IPS DF 4.7 (cell line): ENCODE results near the gene NPSR1.
"Not testable (repeated sequence)": the region's sequence is repeated elsewhere in the genome, so short reads cannot be mapped to it uniquely, and the experiment has no call there.

ENCODE experiments used
- DNase-seq: peaks from one replicate; pipeline ENCODE4 v3.0.0-alpha.2; 2013; ENCODE audit warnings: low spot score; ENCODE audit errors: extremely low read depth

NPSR1 gene, protein sequence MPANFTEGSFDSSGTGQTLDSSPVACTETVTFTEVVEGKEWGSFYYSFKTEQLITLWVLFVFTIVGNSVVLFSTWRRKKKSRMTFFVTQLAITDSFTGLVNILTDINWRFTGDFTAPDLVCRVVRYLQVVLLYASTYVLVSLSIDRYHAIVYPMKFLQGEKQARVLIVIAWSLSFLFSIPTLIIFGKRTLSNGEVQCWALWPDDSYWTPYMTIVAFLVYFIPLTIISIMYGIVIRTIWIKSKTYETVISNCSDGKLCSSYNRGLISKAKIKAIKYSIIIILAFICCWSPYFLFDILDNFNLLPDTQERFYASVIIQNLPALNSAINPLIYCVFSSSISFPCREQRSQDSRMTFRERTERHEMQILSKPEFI

GRCh38 chr7:34657632-34658268 is at the start of gene NPSR1:
Gene NPSR1, plus strand, starts transcription at chr7:34658218. Its CDS starts 195 bp downstream, at chr7:34658413.
- DNase-seq, result no peak

DNA sequence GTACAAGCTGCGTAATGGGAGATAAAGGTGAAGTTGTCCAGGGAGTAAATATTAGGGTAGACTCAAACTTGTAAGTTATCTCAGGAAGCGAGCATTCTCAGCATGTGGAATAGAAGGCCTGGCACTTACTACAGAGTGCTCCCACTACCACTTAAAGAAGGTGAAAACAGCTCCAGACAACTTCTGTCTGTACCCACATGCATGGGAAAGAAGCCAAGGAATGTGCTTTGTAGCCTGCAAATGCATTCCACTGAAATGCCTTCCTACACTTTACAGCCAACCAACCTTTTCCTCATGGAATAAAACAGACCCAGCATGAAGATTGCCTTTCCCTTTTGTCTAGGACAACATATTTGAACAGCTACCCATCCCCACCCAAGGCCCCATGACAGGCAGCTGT is 45.4 kb upstream of the NPSR1 start:
- no peak for DNase-seq

DNA sequence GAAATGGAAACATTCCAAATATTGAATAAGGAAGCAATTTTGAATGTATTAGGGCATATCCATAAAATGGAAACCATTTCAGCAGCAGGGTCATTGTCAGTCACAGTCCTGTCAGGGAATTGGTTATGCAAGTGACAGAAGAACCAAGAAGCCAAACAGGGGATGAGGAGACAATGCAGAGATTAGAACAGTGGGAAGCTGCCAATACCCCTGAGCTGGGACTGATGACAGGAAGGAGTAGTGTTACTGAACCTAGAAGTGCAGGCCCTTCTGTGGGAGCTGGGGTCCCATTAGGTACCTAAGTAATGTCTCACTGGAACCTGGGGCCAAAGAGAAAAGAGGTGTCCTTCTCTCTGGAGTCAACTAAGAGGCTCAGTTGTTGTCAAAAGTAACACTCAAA is 37.6 kb upstream of the NPSR1 start:
- DNase-seq, result no peak

DNA sequence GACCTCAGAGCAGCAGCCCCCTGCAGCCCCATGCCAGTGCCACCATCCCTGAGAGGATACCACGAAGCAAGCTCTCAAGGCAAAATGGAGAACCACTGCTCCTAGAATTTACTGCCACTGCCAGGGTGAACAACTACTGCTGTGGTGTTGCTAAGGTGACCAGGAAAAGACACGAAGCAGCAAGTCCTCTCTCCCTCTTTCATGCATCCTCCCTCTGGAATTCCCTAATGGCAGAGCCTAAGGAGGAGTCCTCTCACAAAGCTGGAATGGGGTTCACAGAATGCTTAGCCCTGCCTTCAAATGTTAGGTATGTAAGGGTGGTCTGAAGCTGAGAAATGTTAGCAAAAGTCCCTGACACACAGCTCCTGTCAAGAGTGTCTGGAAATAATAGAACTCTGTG is 35.8 kb upstream of the NPSR1 start:
- DNase-seq, result no peak

DNA sequence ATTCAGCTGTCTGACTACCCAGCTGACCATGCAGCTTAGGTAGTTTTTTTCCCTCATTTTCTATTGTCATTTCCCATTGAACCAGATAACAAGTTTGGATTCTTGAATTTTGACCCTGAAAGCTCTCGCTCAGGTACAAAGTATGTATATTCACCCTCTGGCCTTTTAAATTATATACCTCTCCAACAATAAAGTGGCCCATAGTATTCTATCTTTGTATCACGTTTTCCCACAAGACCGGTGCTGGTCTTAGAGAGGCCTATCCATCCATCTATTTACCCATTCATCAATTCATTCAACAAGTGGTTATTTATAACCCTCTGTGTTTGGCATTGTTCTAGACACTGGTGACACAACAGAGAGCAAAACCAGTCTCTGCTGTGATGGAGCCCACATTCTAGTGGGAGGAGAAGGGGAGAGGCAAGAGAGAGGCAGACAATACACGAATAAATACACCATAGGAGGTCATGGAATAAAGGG is 35.2 kb upstream of the NPSR1 start:
- no peak for DNase-seq

- DNase-seq, result not testable (repeated sequence)
These were observed 29.4 kb upstream of the NPSR1 start for GRCh38 chr7:34628618-34629017.

DNA sequence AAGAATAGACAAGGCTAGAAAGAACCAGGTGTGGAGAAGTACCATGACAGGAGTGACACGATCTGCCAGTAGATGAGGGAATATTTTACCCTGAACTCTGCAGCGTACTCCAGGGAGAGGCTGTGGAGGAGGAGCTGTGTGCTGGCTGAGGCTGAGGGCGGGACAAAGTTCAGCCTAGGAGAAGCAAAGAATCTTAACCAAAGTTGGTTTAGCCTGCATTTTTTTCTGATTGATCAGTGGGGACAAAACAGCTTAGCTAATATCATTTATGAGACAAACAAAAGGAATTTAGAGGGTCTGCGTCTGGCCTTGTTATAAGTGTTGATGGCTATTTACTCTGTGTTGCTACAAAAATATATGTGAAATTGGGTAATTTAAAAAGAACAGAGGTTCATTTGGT is 5.2 kb upstream of the NPSR1 start:
- no peak for DNase-seq

GRCh38 chr7:34653787-34654186 is 4.2 kb upstream of the NPSR1 start:
- no peak for DNase-seq

GRCh38 chr7:34655384-34655783 is 2.6 kb upstream of the NPSR1 start:
- DNase-seq, result no peak

GRCh38 chr7:34656041-34656440 is 2.0 kb upstream of the NPSR1 start:
- no peak for DNase-seq

- DNase-seq, result no peak
These were observed 1.6 kb downstream of the NPSR1 start for GRCh38 chr7:34659472-34660075.

DNA sequence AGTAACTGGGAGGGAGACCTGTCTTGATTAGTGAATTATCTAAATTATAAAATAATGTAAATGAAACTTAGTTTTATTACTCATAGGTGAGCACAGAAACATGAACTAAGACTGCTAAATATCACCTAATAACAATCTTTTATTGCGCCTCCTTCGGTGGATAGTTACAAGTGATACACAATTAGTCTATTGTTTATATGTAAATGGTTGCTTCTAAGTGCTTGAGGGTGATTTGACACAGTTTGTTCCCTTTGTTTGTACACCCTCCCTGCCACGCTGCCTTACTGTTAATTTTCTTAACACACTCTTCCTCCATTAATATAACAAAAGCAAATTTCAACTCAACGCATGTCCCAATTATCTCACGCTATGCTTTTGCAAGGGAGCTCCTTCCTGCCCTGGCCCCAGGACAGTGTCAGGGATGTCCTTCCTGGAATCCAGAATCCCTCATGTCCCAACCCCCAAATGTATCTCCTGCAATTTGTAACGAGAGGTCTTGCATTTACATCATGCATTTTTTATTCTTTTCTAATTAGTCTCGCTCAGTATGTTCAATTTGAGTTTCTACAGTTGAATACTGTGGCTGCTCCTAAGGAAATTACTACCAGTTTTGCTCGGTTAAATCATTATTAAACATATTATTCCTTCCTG is 4.2 kb downstream of the NPSR1 start:
- no peak for DNase-seq

DNA sequence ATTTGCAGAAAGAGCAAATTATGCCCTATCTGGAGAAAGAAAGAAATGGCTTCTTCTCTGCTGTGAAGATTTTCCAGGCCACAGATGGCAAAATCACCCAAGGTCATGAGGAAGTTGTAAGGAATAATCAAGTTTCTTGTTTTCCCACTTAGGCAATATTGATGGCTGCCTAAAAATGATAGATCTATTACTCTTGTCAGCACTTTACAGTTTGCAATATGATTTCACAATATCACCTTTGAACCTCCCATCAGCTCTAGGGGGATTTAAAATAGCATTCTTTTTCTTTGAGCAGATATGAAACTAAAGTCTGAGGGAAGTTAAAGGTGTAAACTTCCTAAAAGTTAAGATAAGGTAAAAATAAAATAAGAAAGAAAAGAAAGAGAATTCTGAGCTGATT is 6.7 kb downstream of the NPSR1 start:
- no peak for DNase-seq

DNA sequence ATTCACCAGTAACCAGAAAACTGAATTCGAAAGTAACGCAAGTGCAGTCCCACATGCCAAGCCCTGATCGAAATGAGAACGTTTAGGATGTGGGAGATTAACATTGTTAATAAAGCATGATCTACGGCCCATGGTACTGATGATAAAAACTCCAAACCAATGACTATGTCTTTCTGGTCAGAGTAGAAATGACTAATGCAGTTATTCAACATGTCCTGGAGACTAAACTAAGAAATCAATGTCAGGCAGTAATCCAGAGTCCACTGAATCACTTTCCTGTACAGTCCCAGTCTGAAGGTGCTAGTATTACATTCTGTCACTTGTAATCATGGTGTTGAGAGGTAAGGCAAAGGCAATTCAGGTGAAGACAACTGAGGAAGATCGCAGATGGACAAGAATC is 14.4 kb downstream of the NPSR1 start:
- no peak for DNase-seq

DNA sequence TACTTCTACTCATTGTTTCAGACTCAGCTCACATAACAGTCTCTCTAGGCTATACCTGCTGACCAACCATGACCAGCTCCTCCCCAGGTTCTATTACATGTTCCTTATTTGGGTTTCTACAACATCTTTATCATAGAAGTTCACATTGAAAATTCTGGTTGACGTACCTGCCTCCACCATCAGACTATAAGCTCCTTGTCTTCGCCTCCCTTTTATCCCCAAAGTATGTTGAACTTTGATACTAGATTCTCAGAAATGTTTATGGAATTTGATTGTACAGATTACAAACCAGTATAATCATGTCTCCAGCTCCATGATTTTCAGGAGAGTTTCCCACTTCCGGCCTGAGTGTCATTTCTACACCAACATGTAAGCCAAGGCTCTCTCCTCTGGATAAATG is 15.0 kb downstream of the NPSR1 start:
- no peak for DNase-seq

DNA sequence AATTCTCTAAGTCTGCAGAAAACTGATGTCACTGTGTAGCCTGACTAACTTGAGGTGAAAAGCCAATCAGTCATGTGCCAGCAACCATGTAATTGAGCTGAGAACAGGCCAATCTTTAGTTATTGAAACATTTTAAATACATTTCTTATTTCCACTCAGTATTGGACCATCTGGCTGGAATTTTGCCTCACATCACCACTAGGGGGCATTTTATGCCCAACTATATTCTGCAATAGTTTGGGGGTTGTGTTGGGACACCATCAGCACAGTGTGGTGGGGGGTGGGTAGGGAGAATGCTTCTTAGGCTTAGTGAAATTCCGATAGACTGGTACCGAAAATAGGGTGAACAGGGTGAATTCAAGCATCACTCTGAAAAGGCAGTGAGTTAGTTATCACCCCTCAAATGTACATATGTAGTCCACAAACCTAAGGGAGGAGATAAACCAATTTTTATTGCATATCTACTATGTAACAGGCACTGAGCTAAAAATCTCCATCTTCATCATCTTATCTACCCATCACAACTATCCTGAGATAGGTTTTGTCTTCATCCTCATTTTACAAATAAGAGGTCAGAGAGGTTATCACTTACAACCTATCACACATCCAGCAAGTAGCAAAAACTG is 17.8 kb downstream of the NPSR1 start:
- DNase-seq, result no peak

DNA sequence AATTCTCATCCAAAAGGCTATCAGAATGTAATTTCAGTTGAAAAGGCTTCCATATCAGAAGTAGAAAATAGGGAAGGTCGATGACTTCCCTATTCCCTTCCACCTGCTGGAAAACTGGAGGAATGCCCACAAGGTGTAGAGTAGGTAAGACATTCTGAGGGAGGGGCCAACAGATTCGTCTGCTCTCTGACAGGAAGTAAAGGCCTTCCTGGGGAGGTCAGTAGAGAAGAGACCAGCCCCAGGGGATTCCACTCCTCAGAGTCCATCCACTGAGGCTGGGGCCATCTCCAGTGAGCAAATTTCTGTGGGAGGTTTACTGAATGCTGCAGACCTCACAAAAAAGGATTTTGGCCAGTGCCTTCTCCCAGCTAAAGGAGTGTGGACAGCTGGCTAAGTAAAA is 19.5 kb downstream of the NPSR1 start:
- no peak for DNase-seq

- no peak for DNase-seq
These were observed 29.5 kb downstream of the NPSR1 start for GRCh38 chr7:34687529-34687928.

GRCh38 chr7:34696415-34696814 is 38.4 kb downstream of the NPSR1 start:
- DNase-seq, result no peak

- DNase-seq, result no peak
These were observed 51.8 kb downstream of the NPSR1 start for GRCh38 chr7:34709771-34710170.

GRCh38 chr7:34718867-34719266 is 60.8 kb downstream of the NPSR1 start:
- DNase-seq, result no peak

DNA sequence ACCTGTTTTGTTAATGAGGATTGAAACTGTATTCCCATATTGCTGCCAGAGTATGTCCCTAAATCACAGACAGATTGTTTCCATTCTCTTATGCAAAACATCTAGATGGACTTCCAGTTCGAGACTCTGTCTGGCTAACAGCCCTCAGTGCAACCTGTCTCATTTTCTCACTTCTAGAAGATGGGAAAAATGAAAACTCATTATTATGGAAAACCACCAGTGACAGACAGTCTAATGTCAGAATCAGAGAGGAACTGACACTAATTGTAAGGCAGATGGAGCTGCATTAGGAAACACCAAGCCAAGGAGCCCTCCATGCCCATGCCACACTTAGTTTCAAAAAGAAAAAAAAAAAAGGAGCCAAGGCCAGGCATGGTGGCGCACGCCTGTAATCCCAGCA is 61.6 kb downstream of the NPSR1 start:
- DNase-seq, result no peak
